NCI-H146 treated with DMSO at 0.1 percent for 48 hours (cell line): ENCODE measurements around the gene MYLK2.
"Not testable (repeated sequence)": the region's sequence is repeated elsewhere in the genome, so short reads cannot be mapped to it uniquely, and the experiment has no call there.

Source experiments
- DNase-seq: peaks from one replicate; lab custom pipeline; 2025; ENCODE audit not compliant: unreplicated experiment; lab: John Stamatoyannopoulos, UW

MYLK2 gene

GRCh38 chr20:31819083-31819784 lies at the start of gene MYLK2:
Gene MYLK2, plus strand, starts transcription at chr20:31819356. Its CDS starts 225 bp downstream, at chr20:31819581.
- no peak for DNase-seq

GRCh38 chr20:31769681-31770080 lies 49.5 kb upstream of the MYLK2 start:
- no peak for DNase-seq

- no peak for DNase-seq
These were observed 48.9 kb upstream of the MYLK2 start for GRCh38 chr20:31770243-31770642.

GRCh38 chr20:31774408-31774807 lies 44.7 kb upstream of the MYLK2 start:
- DNase-seq: no peak

- DNase-seq: no peak
These were observed 38.3 kb upstream of the MYLK2 start for GRCh38 chr20:31780839-31781238.

GRCh38 chr20:31781945-31782344 lies 37.2 kb upstream of the MYLK2 start:
- no peak for DNase-seq

GRCh38 chr20:31784354-31785044 lies 34.7 kb upstream of the MYLK2 start:
- no peak for DNase-seq

- no peak for DNase-seq
These were observed 34.1 kb upstream of the MYLK2 start for GRCh38 chr20:31785089-31785488.

- DNase-seq: no peak
These were observed 30.6 kb upstream of the MYLK2 start for GRCh38 chr20:31788578-31788977.

- DNase-seq: no peak
These were observed 28.8 kb upstream of the MYLK2 start for GRCh38 chr20:31790401-31790800.

GRCh38 chr20:31797364-31797763 lies 21.8 kb upstream of the MYLK2 start:
- DNase-seq: no peak

- no peak for DNase-seq
These were observed 17.6 kb upstream of the MYLK2 start for GRCh38 chr20:31801508-31801907.

GRCh38 chr20:31803552-31804291 lies 15.4 kb upstream of the MYLK2 start:
- no peak for DNase-seq

- no peak for DNase-seq
These were observed 12.4 kb upstream of the MYLK2 start for GRCh38 chr20:31806564-31807355.

GRCh38 chr20:31808481-31808880 lies 10.7 kb upstream of the MYLK2 start:
- no peak for DNase-seq

GRCh38 chr20:31809661-31810060 lies 9.5 kb upstream of the MYLK2 start:
- DNase-seq: no peak

- no peak for DNase-seq
These were observed 8.0 kb upstream of the MYLK2 start for GRCh38 chr20:31811198-31811597.

GRCh38 chr20:31811796-31812728 lies 7.1 kb upstream of the MYLK2 start:
- DNase-seq: no peak

- no peak for DNase-seq
These were observed 5.5 kb upstream of the MYLK2 start for GRCh38 chr20:31813611-31814010.

GRCh38 chr20:31814142-31814541 lies 5.0 kb upstream of the MYLK2 start:
- not testable (repeated sequence) for DNase-seq
